ENCODE data around the gene AGFG2.

The AGFG2 gene

GRCh38 chr7:100572281-100572948 lies 33.4 kb downstream of the AGFG2 start:
- no peak for DNase-seq (ENCODE audit: low spot score)

DNA sequence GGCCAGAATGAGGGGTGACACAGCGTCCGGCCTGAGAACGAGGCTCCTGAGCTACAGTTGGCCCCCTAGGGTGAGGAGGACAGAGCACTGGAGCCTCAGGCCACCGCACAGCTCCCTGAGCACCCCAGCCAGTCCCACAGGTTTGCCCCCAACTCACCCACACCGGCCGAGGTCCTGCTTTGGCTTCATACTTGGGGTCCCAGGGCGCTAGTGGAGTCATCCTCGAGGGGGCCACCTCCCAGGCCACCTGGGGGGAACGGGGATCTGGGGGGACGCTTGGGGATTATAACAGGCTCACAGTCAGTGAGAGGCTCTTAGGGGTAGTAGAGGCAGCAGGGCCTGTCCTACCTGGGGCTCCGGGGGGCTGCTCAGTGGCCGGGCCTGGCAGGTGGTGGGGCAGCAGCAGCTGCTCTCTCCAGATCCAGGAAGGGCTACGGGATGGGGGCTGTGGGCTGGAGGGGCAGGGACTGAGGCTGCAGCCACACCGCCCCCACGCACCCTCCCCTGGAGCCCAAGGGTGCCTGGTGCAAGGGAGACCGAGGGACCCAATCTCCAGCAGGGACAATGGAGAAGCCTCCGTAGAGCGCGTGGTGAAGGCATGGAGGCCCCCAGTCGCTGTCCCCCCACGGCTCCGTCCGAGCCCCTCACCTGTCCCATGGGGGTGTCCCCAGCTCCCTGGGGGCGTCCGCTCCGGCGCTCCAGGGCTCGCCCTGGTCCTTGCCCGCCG lies 34.1 kb downstream of the AGFG2 start:
- DNase-seq (ENCODE audit: low spot score), result no peak

DNA sequence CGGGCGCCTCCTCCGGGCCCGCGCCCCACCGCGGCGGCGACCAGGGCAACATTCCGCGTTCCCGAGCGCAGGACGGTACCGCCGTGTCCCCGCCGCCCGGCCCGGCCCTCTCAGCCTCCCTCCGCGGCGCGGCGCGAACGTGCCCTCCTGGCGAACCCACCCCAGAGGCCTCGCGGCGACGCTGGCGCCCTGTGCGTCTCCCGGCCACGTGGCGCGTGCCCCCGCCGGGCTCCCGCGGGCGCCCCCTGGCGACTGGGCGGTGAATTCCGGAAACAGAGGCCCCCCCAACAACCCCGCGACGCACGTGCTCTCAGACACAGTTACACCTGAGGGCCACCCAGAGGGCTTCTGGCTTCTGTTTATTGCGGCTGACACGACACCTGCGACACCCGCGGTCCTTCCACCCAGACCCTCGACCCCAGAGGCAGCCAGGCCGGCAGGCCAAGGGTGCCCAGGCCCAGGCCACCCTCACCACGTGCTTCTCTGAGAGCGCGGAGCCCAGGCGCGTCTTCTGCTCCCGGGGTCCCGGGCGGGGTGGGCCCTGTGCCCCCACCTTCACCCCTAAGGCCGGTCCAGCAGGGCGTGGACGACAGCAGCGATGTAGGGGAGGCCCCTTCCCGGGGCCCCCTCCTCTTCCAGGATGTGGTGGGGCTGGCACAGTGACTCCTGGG lies 34.8 kb downstream of the AGFG2 start, which contains the start of gene SAP25:
Gene SAP25, minus strand, starts transcription at position 210 of the 671 bp plus-strand sequence. Its CDS starts 158 bp downstream, at position 52.
- DNase-seq (ENCODE audit: low spot score), result no peak

GRCh38 chr7:100574362-100575205 lies 35.6 kb downstream of the AGFG2 start:
- DNase-seq (ENCODE audit: low spot score), result no peak

- DNase-seq (ENCODE audit: low spot score), result no peak
These were observed 36.2 kb downstream of the AGFG2 start for GRCh38 chr7:100575206-100575631.

DNA sequence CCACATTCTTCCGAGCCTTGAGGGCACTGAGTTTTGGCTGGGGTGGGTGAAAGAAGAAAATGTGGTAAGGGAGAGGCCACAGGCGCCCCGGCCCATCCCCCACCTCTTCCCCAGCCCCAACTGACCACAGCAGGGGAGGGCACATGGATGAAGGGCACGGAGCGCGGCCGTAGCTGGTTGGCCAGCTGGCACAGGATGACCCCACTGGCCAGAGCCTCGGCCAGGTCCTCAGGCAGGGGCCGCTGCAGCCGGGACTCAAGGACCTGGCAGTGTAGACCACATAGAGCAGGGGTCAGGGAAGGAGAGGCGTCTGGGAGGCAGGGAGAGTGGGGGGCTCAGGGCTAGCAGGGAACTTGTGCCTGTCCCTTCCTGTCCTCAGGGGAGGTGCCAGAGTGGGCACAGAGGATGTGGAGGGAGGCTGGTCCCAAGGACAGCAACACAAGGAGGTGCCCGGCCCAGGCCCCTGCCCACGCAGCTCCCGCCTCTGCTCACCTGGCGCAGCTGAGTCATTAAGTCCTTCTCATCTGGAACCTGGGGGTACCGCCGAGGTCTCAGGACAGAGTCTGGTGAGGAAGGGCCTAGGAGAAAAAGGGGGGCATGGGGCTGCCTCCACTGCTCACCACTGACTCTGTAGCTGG lies 36.9 kb downstream of the AGFG2 start:
- DNase-seq (ENCODE audit: low spot score), result no peak

GRCh38 chr7:100576384-100576993 lies 37.5 kb downstream of the AGFG2 start:
- DNase-seq (ENCODE audit: low spot score), result no peak

GRCh38 chr7:100577103-100577502 lies 38.1 kb downstream of the AGFG2 start:
- no peak for DNase-seq (ENCODE audit: low spot score)

DNA sequence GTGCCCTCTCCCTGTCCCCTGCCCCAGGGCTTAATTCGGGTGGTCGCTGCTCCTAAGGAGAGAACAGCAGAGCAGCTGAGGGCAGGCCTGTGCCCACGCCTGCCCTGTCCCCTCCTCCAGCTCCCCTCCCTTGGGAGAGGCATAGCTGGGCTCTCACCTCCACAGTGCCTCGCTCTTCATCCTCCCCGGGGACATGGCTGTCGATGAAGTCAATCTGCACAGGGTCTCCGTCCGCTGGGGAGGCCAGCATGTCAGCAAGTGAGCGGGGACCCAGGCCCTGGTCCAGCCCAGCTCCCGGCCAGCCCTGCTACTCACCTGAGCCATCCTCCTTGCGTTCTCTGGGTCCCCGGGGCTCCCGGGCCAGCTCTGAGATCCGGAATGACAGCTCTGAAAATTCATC lies 38.5 kb downstream of the AGFG2 start:
- no peak for DNase-seq (ENCODE audit: low spot score)

- no peak for DNase-seq (ENCODE audit: low spot score)
These were observed 39.5 kb downstream of the AGFG2 start for GRCh38 chr7:100578246-100579183.

DNA sequence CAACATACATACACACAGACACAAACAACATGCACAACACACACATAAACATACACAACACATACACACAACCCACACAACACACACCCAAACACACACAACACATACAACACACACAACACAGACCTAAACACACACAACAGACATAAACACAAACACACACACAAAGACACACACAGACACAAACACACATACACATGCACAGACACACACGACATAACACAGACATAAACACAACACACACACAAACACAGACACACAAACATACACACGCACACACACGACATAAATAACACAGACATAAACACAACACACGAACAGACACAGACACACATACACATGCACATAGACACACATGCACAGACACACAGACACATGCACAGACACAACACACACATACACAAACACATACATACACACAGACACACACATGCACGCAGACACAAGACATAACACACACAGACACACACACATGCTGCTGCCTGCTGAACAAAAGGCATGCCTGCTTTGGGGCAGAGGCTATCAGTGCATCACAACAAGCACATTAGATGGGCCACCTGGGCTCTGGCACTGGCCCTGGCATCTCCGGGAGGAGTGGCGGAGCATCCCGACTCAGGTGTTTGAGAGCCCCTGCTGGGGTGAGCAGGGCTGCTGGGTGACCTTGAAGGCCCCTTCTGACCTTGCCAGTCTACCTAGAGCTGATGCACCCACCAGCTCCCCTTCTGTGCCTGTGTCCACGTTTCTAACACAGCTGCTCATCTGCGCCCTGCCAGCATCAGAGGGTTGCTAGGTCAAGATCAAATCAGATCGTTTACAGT lies 41.7 kb downstream of the AGFG2 start:
- DNase-seq (ENCODE audit: low spot score), result no peak

DNA sequence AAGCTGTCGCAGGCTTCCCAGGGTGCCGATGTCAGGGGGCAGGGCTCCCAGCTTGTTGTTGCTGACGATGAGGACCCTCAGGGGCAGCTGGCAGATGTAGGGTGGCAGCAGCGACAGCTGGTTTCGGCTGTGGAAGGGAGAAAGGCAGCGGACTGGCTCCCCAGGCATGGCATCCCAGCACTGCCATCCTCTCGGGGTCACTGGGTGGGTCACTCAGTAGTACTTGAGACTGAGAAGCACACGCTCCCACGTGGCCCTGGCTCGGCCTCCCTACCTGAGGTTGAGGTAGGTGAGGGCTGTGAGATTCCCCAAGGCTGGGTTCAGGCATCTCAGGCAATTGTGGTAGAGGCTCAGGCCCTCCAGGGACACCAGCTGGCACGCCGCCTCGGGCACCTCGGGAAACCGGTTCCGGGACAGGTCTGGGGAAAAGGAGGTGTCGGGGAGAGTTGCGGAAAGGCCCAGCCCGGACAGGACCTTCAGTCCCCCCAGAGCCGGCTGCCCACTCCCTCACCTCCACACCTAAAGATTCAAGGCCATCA lies 43.1 kb downstream of the AGFG2 start:
- DNase-seq (ENCODE audit: low spot score), result no peak

DNA sequence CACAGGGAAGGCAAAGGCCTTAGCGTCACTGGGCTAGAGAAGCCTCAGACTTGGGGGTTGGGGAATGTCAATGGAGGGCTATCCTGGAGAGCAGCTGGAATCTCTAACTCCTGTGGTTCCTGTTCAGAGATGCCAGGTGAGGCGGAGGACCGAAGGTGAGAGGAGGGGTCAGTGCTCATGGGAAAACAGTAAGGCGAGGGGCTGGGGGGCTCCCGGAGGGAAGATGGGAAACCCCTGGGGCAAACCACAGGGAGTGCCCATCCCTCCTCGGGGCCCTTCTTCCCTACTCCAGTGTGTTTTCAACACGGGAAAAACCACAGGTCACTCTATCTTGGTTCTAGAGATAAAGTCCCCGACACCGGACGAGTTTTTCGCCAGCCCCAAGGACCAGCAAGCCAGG lies 43.6 kb downstream of the AGFG2 start:
- no peak for DNase-seq (ENCODE audit: low spot score)

GRCh38 chr7:100583132-100584053 lies 44.4 kb downstream of the AGFG2 start:
- no peak for DNase-seq (ENCODE audit: low spot score)

DNA sequence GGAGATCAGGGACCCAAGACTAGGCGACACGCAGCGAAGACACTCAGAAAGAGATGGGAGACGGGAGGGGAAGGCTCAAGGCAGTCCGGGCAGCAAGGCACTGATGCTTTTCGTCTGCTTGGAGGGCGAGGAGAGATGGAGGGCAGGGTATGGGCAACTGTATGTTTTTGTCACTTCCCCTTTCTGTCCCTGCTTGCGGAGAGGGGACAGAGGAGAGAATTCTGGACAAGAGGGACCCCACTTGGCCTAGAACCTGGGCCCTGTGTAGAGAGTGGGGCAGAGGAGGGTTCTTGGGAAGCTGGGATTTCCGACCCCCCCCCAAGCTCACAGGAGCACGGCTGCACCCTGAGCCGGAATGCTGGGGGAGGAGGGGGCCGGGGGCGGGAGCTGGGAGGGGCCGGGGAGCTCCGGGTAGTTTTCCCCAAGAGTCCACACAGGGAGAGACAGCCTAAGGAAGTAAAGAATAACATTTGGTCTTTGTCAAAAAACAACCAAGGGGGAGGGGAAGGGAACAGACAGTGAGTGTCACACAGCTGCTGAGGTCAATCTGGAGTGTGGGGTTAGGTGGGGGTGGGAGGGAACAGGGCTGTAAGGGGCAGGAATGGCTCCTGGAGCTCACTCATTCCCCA lies 45.2 kb downstream of the AGFG2 start:
- DNase-seq (ENCODE audit: low spot score), result no peak

- peak; percentile 55 for DNase-seq (ENCODE audit: low spot score)
These were observed 45.9 kb downstream of the AGFG2 start for GRCh38 chr7:100584683-100585510.
